ENCODE results near the gene GABRA6.

GABRA6 gene

DNA sequence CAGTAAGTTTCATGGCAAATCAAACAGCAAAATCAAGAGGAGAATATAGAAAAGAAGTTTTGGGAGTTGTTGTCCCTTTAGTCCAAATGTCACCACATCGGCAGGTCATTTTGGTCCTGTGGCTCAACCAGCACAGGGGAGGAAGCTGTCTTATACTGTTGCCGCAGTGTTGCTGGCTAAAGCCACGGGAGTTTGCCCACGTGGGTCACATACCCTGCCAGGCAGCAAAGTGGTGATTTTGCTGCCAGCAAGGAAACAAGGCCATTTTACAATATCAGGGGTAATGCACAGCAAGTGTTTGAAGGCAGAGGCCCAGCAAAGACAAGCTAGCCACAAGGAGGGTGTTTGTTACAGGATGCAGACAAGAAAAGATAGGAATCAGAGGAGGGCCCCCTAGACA is 14.5 kb downstream of the GABRA6 start:
- Histone ChIP-seq H4K20me1 (ENCODE audit: insufficient read depth, low read length) (no peaks in the 10 kb centered on the region), H3K4me1 (ENCODE audit: low read length) (no peaks in the 10 kb centered on the region), H3K27ac (ENCODE audit: low read length) (no peak overlapping the region), H3K4me3 (ENCODE audit: low read length) (no peak overlapping the region), H3K36me3 (replicated peaks; ENCODE audit: low read depth, low read length) (no peaks in the 10 kb centered on the region), H2AFZ (ENCODE audit: low read depth, low read length) (no peak overlapping the region), H3K9me3 (ENCODE audit: insufficient read depth, low read length) (no peaks in the 10 kb centered on the region), H3K9ac (ENCODE audit: low read length) (no peak overlapping the region), H3K27me3 (ENCODE audit: low read depth, low read length) (no peaks in the 10 kb centered on the region), H3K79me2 (ENCODE audit: low read length) (no peaks in the 10 kb centered on the region), H3K4me2 (ENCODE audit: low read length) (no peak overlapping the region)
- TF ChIP-seq EZH2phosphoT487 (IDR thresholded peaks at IDR 0.05; ENCODE audit: low read depth), result no peak
- TF ChIP-seq, protein P1, sequence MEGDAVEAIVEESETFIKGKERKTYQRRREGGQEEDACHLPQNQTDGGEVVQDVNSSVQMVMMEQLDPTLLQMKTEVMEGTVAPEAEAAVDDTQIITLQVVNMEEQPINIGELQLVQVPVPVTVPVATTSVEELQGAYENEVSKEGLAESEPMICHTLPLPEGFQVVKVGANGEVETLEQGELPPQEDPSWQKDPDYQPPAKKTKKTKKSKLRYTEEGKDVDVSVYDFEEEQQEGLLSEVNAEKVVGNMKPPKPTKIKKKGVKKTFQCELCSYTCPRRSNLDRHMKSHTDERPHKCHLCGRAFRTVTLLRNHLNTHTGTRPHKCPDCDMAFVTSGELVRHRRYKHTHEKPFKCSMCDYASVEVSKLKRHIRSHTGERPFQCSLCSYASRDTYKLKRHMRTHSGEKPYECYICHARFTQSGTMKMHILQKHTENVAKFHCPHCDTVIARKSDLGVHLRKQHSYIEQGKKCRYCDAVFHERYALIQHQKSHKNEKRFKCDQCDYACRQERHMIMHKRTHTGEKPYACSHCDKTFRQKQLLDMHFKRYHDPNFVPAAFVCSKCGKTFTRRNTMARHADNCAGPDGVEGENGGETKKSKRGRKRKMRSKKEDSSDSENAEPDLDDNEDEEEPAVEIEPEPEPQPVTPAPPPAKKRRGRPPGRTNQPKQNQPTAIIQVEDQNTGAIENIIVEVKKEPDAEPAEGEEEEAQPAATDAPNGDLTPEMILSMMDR (IDR thresholded peaks at IDR 0.05; ENCODE audit: low read depth, low read length), result no peak

DNA sequence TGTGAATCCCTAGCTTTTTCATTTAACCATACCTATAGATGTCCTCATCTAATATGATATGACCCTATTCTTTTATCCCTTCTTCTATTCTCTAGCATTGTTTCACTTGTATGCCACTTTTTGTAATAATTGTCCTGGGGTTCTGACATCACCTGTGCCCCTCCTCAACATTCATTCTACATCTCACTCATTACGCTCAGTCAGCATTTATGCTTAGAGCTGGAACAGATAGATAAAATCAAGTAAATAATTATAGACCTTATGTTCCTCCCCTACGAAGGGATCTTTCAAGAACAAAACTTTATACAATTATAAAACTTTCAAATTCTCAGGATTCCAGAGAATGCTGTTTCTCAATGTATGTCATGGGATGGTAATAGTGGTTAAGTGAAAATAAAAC is 18.0 kb downstream of the GABRA6 start:
- TF ChIP-seq, protein P1 (IDR thresholded peaks at IDR 0.05; ENCODE audit: low read depth, low read length), result no peak
- no peak for TF ChIP-seq EZH2phosphoT487 (IDR thresholded peaks at IDR 0.05; ENCODE audit: low read depth)
- H3K36me3 ChIP-seq (replicated peaks; ENCODE audit: low read depth, low read length), result no peaks in the 10 kb centered on the region

DNA sequence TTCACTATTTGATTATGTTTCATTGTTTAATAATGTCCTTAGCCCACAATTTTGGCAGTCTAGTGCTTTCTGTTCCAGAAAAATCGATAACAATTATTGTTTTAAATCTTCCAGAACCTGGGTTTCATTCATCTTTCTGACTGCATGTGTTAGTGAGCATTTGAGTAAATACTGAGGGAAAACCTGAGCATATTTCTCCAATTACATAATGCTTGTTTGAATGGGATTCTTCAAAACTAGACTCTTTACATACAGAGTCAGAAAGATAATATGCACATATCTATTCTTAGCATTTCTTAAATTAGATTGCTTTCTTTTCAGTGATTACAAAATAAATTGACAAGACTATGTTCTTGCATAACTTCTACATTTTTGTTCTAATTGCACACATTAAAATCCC is 21.9 kb downstream of the GABRA6 start:
- Histone ChIP-seq H3K9me3 (ENCODE audit: insufficient read depth, low read length) (no peaks in the 10 kb centered on the region), H3K36me3 (replicated peaks; ENCODE audit: low read depth, low read length) (no peaks in the 10 kb centered on the region), H3K4me1 (ENCODE audit: low read length) (no peaks in the 10 kb centered on the region), H3K27ac (ENCODE audit: low read length) (no peak overlapping the region), H3K4me2 (ENCODE audit: low read length) (no peak overlapping the region), H3K4me3 (ENCODE audit: low read length) (no peak overlapping the region), H4K20me1 (ENCODE audit: insufficient read depth, low read length) (no peaks in the 10 kb centered on the region), H2AFZ (ENCODE audit: low read depth, low read length) (no peak overlapping the region), H3K9ac (ENCODE audit: low read length) (no peak overlapping the region), H3K27me3 (ENCODE audit: low read depth, low read length) (no peaks in the 10 kb centered on the region), H3K79me2 (ENCODE audit: low read length) (no peaks in the 10 kb centered on the region)
- no peak for TF ChIP-seq EZH2phosphoT487 (IDR thresholded peaks at IDR 0.05; ENCODE audit: low read depth)
- TF ChIP-seq, protein P1 (IDR thresholded peaks at IDR 0.05; ENCODE audit: low read depth, low read length), result no peak

More for the DNA sequence above, 18.0 kb downstream of the GABRA6 start:
- Histone ChIP-seq H3K4me2 (ENCODE audit: low read length) (no peak overlapping the region), H2AFZ (ENCODE audit: low read depth, low read length) (no peak overlapping the region), H3K4me1 (ENCODE audit: low read length) (no peaks in the 10 kb centered on the region), H3K27ac (ENCODE audit: low read length) (no peak overlapping the region), H3K9me3 (ENCODE audit: insufficient read depth, low read length) (no peaks in the 10 kb centered on the region), H3K4me3 (ENCODE audit: low read length) (no peak overlapping the region), H3K9ac (ENCODE audit: low read length) (no peak overlapping the region), H4K20me1 (ENCODE audit: insufficient read depth, low read length) (no peaks in the 10 kb centered on the region), H3K79me2 (ENCODE audit: low read length) (no peaks in the 10 kb centered on the region), H3K27me3 (ENCODE audit: low read depth, low read length) (no peaks in the 10 kb centered on the region)

DNA sequence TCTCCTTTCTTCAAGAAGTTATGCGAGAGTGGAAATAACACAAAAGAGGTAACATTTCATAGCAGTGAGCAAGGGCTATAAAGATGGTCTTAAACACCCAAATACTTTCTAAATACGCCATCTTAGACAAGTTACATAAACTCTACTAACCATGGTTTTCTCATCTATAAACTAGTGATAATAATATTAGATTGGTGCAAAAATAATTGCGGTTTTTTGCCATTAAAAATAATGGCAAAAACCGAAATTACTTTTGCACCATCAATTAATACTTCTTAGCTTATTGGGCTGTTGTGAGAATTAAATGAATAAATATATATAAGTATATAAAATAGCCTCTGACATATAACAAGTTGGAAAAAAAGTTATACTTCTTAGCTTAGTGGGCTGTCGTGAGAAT is 23.7 kb downstream of the GABRA6 start:
- no peaks in the 10 kb centered on the region for H4K20me1 ChIP-seq (ENCODE audit: insufficient read depth, low read length)
- H3K9me3 ChIP-seq (ENCODE audit: insufficient read depth, low read length), result no peaks in the 10 kb centered on the region
- H3K4me1 ChIP-seq (ENCODE audit: low read length), result no peaks in the 10 kb centered on the region
- H3K4me3 ChIP-seq (ENCODE audit: low read length), result no peak overlapping the region
- no peak overlapping the region for H3K9ac ChIP-seq (ENCODE audit: low read length)
- TF ChIP-seq, protein P1 (IDR thresholded peaks at IDR 0.05; ENCODE audit: low read depth, low read length), result no peak
- no peak for TF ChIP-seq EZH2phosphoT487 (IDR thresholded peaks at IDR 0.05; ENCODE audit: low read depth)
- no peaks in the 10 kb centered on the region for H3K27me3 ChIP-seq (ENCODE audit: low read depth, low read length)
- H3K27ac ChIP-seq (ENCODE audit: low read length), result no peak overlapping the region
- H3K4me2 ChIP-seq (ENCODE audit: low read length), result no peak overlapping the region
- no peaks in the 10 kb centered on the region for H3K79me2 ChIP-seq (ENCODE audit: low read length)
- H2AFZ ChIP-seq (ENCODE audit: low read depth, low read length), result no peak overlapping the region
- H3K36me3 ChIP-seq (replicated peaks; ENCODE audit: low read depth, low read length), result no peaks in the 10 kb centered on the region
